H1 (cell line): ENCODE data around the gene AFTPH.

Experiments used
- CEBPB ChIP-seq: IDR thresholded peaks from 2 replicates; pipeline ENCODE4 v1.6.1; 2012; ENCODE audit warnings: low read depth, low read length
- CTCF ChIP-seq, 3 experiments: IDR thresholded peaks; 1 replicate in 2 of 3; 2 replicates in 1 of 3; pipeline versions ENCODE4 v1.5.1 to v1.6.1; 2011; ENCODE audit warnings: low read length in 3 of 3, mild to moderate bottlenecking in 3 of 3, inconsistent platforms in 2 of 3, low read depth in 1 of 3, moderate library complexity in 1 of 3; ENCODE audit not compliant: insufficient read depth in 1 of 3; ENCODE audit errors: control extremely low read depth in 1 of 3
- GTF2F1 ChIP-seq: IDR thresholded peaks from 2 replicates; pipeline ENCODE4 v1.6.1; 2012; ENCODE audit warnings: low read depth, low read length, improper control_type of control experiment, borderline replicate concordance
- POLR2AphosphoS5 ChIP-seq: IDR thresholded peaks from 2 replicates; pipeline ENCODE4 v1.6.1; 2011; ENCODE audit warnings: low read depth, low read length
- SIN3A ChIP-seq, 2 experiments: IDR thresholded peaks in 1 of 2; conservative IDR thresholded peaks in 1 of 2; 2 replicates each; pipeline ENCODE4 v1.6.1; 2011 to 2012; ENCODE audit warnings: low read length in 2 of 2, improper control_type of control experiment in 1 of 2, low read depth in 1 of 2, mild to moderate bottlenecking in 1 of 2
- SIRT6 ChIP-seq: IDR thresholded peaks from one replicate; pipeline ENCODE4 v1.7.1; 2012; ENCODE audit warnings: low read length, inconsistent platforms
- TBP ChIP-seq: IDR thresholded peaks from 2 replicates; pipeline ENCODE4 v1.6.1; 2011; ENCODE audit warnings: low read depth, low read length, improper control_type of control experiment
- YY1 ChIP-seq: IDR thresholded peaks from 2 replicates; pipeline ENCODE4 v1.6.1; 2011; ENCODE audit warnings: low read depth, mild to moderate bottlenecking, low read length

DNA sequence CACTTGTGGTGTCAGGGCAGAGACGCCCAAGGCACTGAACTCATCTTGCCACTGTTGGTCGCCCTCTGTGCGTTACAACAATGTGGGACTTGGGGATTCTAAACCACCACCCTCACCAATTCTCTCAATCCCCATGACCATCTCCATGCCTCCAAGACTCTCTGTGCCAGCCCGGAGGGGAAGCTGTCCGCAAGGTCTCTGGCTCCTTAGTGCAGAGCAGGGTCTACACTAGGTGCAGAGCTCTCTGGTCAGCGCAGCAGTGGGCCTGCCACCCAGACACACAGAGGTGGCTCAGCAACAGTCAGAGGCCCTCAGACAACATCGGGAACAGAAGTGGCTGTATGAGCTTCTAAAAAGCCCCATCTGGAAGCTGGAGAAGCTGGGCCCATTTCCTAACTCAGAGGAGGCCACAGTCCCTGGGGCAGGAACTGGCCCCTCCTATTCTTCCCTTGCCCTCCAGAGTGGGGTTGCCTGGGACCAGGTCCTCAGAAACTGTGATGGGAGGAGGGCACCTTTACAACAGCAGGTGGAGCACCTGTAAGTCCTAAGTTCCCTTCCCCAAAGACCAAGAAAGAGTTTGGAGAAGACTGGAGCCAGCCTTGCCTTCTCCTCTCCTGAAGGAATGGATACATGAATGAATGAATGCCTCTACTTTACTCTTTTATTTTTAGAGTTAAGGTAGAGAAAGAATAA is 91.9 kb downstream of the AFTPH start:
- TF ChIP-seq CTCF (IDR thresholded peaks at IDR 0.05; ENCODE audit: control extremely low read depth in 1 of 3, insufficient read depth in 1 of 3, low read depth in 1 of 3, low read length in 3 of 3) (peak in 1 of 3 experiments; percentile 4; a peak in 1 of 4 replicates), GTF2F1 (no peak), YY1 (no peak), CEBPB (no peak), SIRT6 (no peak), TBP (no peak), SIN3A (conservative IDR thresholded peaks at IDR 0.05 in 1 of 2, IDR thresholded peaks at IDR 0.05 in 1 of 2; ENCODE audit: low read depth in 1 of 2, low read length in 2 of 2) (no peak), POLR2AphosphoS5 (no peak)
